Tibial nerve (tissue), 4 donors: ENCODE measurements around the gene AGBL1. TPM values are rescaled to one million over a fixed set of nuclear protein-coding genes. Genes with fewer than 3 reads are reported as not detected.

ENCODE experiments used
- DNase-seq, 2 donors: peaks; one replicate each; pipeline ENCODE4 v3.0.0-alpha.2; 2019; ENCODE audit warnings: low spot score in 2 of 2
- H3K27ac ChIP-seq, 4 donors: fragments of 200-600 bp; sonication (generic) in 3 of 4; one replicate each; pipeline ENCODE4 v1.5.1; 2017 to 2019; ENCODE audit warnings: mild to moderate bottlenecking in 1 of 4
- H3K27me3 ChIP-seq, 2 donors: fragments of 200-600 bp; sonication (generic) in 1 of 2; one replicate each; pipeline versions ENCODE4 v1.5.1 to v1.6.0; 2017 to 2019
- H3K36me3 ChIP-seq, 3 donors: fragments of 200-600 bp; sonication (generic); one replicate each; pipeline ENCODE4 v1.5.1; 2018 to 2019
- H3K4me1 ChIP-seq, 4 donors: fragments of 200-600 bp; sonication (generic) in 3 of 4; one replicate each; pipeline ENCODE4 v1.5.1; 2017 to 2019
- H3K4me3 ChIP-seq, 4 donors: fragments of 200-600 bp; sonication (generic) in 3 of 4; one replicate each; pipeline ENCODE4 v1.5.1; 2017 to 2019; ENCODE audit warnings: mild to moderate bottlenecking in 1 of 4, moderate library complexity in 1 of 4
- H3K9me3 ChIP-seq, 4 donors: fragments of 200-600 bp; sonication (generic) in 3 of 4; one replicate each; pipeline ENCODE4 v1.5.1; 2017 to 2019
- CTCF ChIP-seq, 5 experiments: fragments of 200-600 bp in 3 of 5; fragments of 450-650 bp in 2 of 5; sonication (generic) in 3 of 5; IDR thresholded peaks; one replicate each; pipeline ENCODE4 v1.5.1; 2016 to 2019; ENCODE audit warnings: antibody characterized with exemption in 5 of 5, mild to moderate bottlenecking in 3 of 5, moderate library complexity in 2 of 5
- EP300 ChIP-seq, 2 donors: sonication (generic); formaldehyde crosslinking; IDR thresholded peaks; one replicate each; pipeline ENCODE4 v1.6.1; 2017; ENCODE audit warnings: antibody characterized with exemption in 2 of 2, mild to moderate bottlenecking in 1 of 2
- POLR2A ChIP-seq, 2 donors: fragments of 450-650 bp; IDR thresholded peaks; one replicate each; pipeline ENCODE4 v1.6.1; 2017; ENCODE audit warnings: antibody characterized with exemption in 2 of 2, mild to moderate bottlenecking in 2 of 2, moderate library complexity in 2 of 2
- WGBS, 2 donors: methylation state at CpG; one replicate each; pipeline ENCODE4 v1.1.5; 2018; 5-methylcytosine and 5-hydroxymethylcytosine counted together
- small RNA-seq: library from RNA; depleted of rRNA; stranded (forward); fragments of <200 nt; gene quantifications from one replicate; pipeline ENCODE3, GENCODE V24; 2016
- total RNA-seq, 4 donors: library from RNA; depleted of rRNA; stranded (reverse); fragments of >200 nt; gene quantifications; one replicate each; pipeline ENCODE4 v1.1.0, GENCODE V29; 2016

The AGBL1 gene
- total RNA-seq, 4 donors from 2014 or later: under 0.01 to 1.2 (median 0.21) TPM; not detected in 1

- 75 to 78% methylated on average over 4 of the region's 4 CpGs for WGBS, 2 donors
- H3K27me3 ChIP-seq: no peaks in the 10 kb centered on the region
- H3K4me1 ChIP-seq: no peaks in the 10 kb centered on the region
- no peak for DNase-seq
- no peak overlapping the region for H3K27ac ChIP-seq
- no peaks in the 10 kb centered on the region for H3K36me3 ChIP-seq
- no peak overlapping the region for H3K4me3 ChIP-seq
- no peaks in the 10 kb centered on the region for H3K9me3 ChIP-seq
- TF ChIP-seq POLR2A (IDR thresholded peaks at IDR 0.05) (no peak), EP300 (IDR thresholded peaks at IDR 0.05) (no peak), CTCF (IDR thresholded peaks at IDR 0.05) (no peak)
These were observed 967.7 kb downstream of the AGBL1 start for GRCh38 chr15:87047203-87047965.

Small RNA genes lying within 50 kb of the gene (small RNA-seq; reads per million reads assigned to genes)
- gene RF00284 (not detected), gene RNA5SP400 (not detected)
